PC-3 (cell line): Measurements from ENCODE around the gene PTRH2.

Source experiments
- EZH2 ChIP-seq: fragments of 300-600 bp; sonication (generic); IDR thresholded peaks from one replicate; pipeline ENCODE4 v1.6.1; 2017; ENCODE audit warnings: antibody characterized with exemption, mild to moderate bottlenecking, low read length; ENCODE audit not compliant: unreplicated experiment
- TF ChIP-seq, protein P1 (sequence below): fragments of 300-600 bp; sonication (generic); conservative IDR thresholded peaks from 2 replicates; pipeline ENCODE4 v1.5.1; 2017; ENCODE audit warnings: antibody characterized with exemption, low read depth, mild to moderate bottlenecking, low read length

DNA sequence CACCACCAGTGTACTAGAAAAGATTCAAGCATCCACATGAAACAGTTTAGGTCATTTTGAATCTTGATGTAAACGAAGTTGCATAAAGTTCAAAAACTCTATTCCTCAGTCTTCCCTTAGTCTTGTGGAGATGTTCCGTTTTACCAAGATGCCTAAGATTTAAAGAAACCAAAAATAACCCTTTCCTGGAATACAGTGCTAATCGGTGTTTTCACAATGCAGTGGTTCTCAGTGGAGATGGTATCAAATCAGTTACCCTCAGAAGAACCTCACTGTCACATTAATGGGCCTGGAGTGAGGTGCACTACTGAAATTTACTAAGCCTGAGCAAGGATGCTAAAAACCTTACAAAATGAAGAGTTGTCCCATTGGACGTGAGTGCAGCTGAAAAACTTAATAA is 9.1 kb downstream of the PTRH2 start:
- TF ChIP-seq, protein P1, sequence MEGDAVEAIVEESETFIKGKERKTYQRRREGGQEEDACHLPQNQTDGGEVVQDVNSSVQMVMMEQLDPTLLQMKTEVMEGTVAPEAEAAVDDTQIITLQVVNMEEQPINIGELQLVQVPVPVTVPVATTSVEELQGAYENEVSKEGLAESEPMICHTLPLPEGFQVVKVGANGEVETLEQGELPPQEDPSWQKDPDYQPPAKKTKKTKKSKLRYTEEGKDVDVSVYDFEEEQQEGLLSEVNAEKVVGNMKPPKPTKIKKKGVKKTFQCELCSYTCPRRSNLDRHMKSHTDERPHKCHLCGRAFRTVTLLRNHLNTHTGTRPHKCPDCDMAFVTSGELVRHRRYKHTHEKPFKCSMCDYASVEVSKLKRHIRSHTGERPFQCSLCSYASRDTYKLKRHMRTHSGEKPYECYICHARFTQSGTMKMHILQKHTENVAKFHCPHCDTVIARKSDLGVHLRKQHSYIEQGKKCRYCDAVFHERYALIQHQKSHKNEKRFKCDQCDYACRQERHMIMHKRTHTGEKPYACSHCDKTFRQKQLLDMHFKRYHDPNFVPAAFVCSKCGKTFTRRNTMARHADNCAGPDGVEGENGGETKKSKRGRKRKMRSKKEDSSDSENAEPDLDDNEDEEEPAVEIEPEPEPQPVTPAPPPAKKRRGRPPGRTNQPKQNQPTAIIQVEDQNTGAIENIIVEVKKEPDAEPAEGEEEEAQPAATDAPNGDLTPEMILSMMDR, result no peak
- TF ChIP-seq EZH2, result no peak
